K562 (cell line): Measurements from ENCODE around the gene DPP9. TPM values are rescaled to one million over a fixed set of nuclear protein-coding genes. Genes with fewer than 3 reads are reported as not detected.

ENCODE experiments used
- BCL6 ChIP-seq: fragments of 250-450 bp; sonication (Bioruptor Pico); IDR thresholded peaks from 2 replicates; pipeline ENCODE4 v1.4.0; 2020
- CBX1 ChIP-seq: sonication (generic); IDR thresholded peaks from 2 replicates; pipeline ENCODE4 v1.6.1; 2016; ENCODE audit warnings: antibody characterized with exemption, low read depth, mild to moderate bottlenecking
- CBX5 ChIP-seq: IDR thresholded peaks from 2 replicates; pipeline ENCODE4 v1.6.1; 2014; ENCODE audit warnings: low read depth, borderline replicate concordance
- DMBX1 ChIP-seq: fragments of 250-450 bp; sonication (Bioruptor Pico); IDR thresholded peaks from 2 replicates; pipeline ENCODE4 v1.8.0; 2022; ENCODE audit warnings: inconsistent platforms, mild to moderate bottlenecking, moderate library complexity, borderline replicate concordance
- DNMT1 ChIP-seq: fragments of 450-650 bp; IDR thresholded peaks from 2 replicates; pipeline ENCODE4 v1.6.1; 2016; ENCODE audit warnings: antibody characterized with exemption, mild to moderate bottlenecking
- DPF2 ChIP-seq: fragments of 450-650 bp; IDR thresholded peaks from 2 replicates; pipeline ENCODE4 v1.6.1; 2016
- EWSR1 ChIP-seq: fragments of 450-650 bp; IDR thresholded peaks from 2 replicates; pipeline ENCODE4 v1.6.1; 2018; ENCODE audit warnings: borderline replicate concordance, mild to moderate bottlenecking, low read depth, moderate library complexity; ENCODE audit not compliant: partially characterized antibody
- GTF2B ChIP-seq: IDR thresholded peaks from 2 replicates; pipeline ENCODE4 v1.6.1; 2011; ENCODE audit not compliant: insufficient read length; ENCODE audit errors: extremely low read depth
- NR3C1 ChIP-seq: sonication (generic); formaldehyde crosslinking; IDR thresholded peaks from 2 replicates; pipeline ENCODE4 v1.8.1; 2022; ENCODE audit warnings: missing genetic modification reagents
- NUFIP1 ChIP-seq: fragments of 450-650 bp; IDR thresholded peaks from 2 replicates; pipeline ENCODE4 v1.6.1; 2018; ENCODE audit not compliant: partially characterized antibody
- PRDM10 ChIP-seq: fragments of 450-650 bp; IDR thresholded peaks from 2 replicates; pipeline ENCODE4 v1.6.1; 2018; ENCODE audit not compliant: partially characterized antibody
- RBBP5 ChIP-seq: fragments of 200-600 bp; sonication (generic); IDR thresholded peaks from 2 replicates; pipeline ENCODE4 v1.6.1; 2012; ENCODE audit warnings: borderline replicate concordance, mild to moderate bottlenecking, low read length, control low read depth, inconsistent platforms; ENCODE audit not compliant: insufficient read depth, poor library complexity, severe bottlenecking
- RBM22 ChIP-seq: fragments of 200-400 bp; formaldehyde crosslinking; IDR thresholded peaks from 2 replicates; pipeline ENCODE4 v1.6.1; 2018; ENCODE audit warnings: low read length, low read depth; ENCODE audit not compliant: poor library complexity, severe bottlenecking
- SMAD1 ChIP-seq: fragments of 150-350 bp; IDR thresholded peaks from 2 replicates; pipeline ENCODE4 v1.6.1; 2014; ENCODE audit warnings: low read length, low read depth; ENCODE audit not compliant: partially characterized antibody
- SMARCA4 ChIP-seq: fragments of 450-650 bp; IDR thresholded peaks from 2 replicates; pipeline ENCODE4 v1.6.1; 2016
- UBTF ChIP-seq, 2 experiments: IDR thresholded peaks; 2 replicates each; pipeline ENCODE4 v1.6.1; 2012; ENCODE audit warnings: improper control_type of control experiment in 2 of 2, low read depth in 2 of 2, low read length in 2 of 2, borderline replicate concordance in 1 of 2
- ZFP1 ChIP-seq: fragments of 450-650 bp; formaldehyde crosslinking; IDR thresholded peaks from 2 replicates; pipeline ENCODE4 v1.4.0; 2020; ENCODE audit warnings: mild to moderate bottlenecking, mixed read lengths
- ZFP30 ChIP-seq: fragments of 250-450 bp; sonication (Bioruptor Pico); IDR thresholded peaks from 2 replicates; pipeline ENCODE4 v1.8.0; 2022; ENCODE audit warnings: moderate library complexity, mild to moderate bottlenecking, inconsistent platforms, borderline replicate concordance
- ZNF121 ChIP-seq: sonication (generic); formaldehyde crosslinking; conservative IDR thresholded peaks from 2 replicates; pipeline ENCODE4 v1.8.0; 2022; ENCODE audit warnings: missing genetic modification reagents
- ZNF551 ChIP-seq: fragments of 250-450 bp; sonication (Bioruptor Pico); IDR thresholded peaks from 2 replicates; pipeline ENCODE4 v1.5.0; 2021; ENCODE audit warnings: mild to moderate bottlenecking, moderate library complexity
- ZNF644 ChIP-seq: fragments of 200-800 bp; sonication (Bioruptor generic); IDR thresholded peaks from 2 replicates; pipeline ENCODE4 v1.6.1; 2016; ENCODE audit warnings: low read depth, missing genetic modification characterization, missing compliant biosample characterization
- ZNF778 ChIP-seq: fragments of 450-650 bp; formaldehyde crosslinking; IDR thresholded peaks from 2 replicates; pipeline ENCODE4 v1.4.0; 2020; ENCODE audit warnings: mild to moderate bottlenecking, moderate library complexity
- polyA plus RNA-seq, 8 experiments: library from polyadenylated mRNA; depleted of rRNA in 4 of 8; stranded (reverse) in 5 of 8; unstranded in 3 of 8; fragments of >200 nt; fragmentation: Nextera tagmentation in 2 of 8; fragmentation: Illumina TruSeq in 1 of 8; extraction: Ambion mirVana in 2 of 8; extraction: Trizol in 1 of 8; gene quantifications; 2 replicates each; pipeline versions ENCODE4 v1.2.1 to v1.2.3, GENCODE V29; 2011 to 2014; ENCODE audit warnings: inconsistent platforms in 1 of 8, missing spikeins in 1 of 8
- total RNA-seq, 7 experiments: library from RNA; depleted of rRNA in 6 of 7; stranded (reverse); fragments of >200 nt in 6 of 7; fragmentation: Illumina TruSeq in 2 of 7; extraction: Trizol in 2 of 7; gene quantifications; 2 replicates each; pipeline versions ENCODE4 v1.2.1 to v1.2.3, GENCODE V29; 2011 to 2021; ENCODE audit warnings: low replicate concordance in 1 of 7

The DPP9 gene
- total and polyA plus RNA-seq, 9 of the 15 experiments (the other 6 are each of a cell fraction or from before 2014, with no cell fraction given) = 0.90 to 66.7 (median 24.5) TPM

- TF ChIP-seq PRDM10 = peak; percentile 100
- TF ChIP-seq ZNF121 (CRISPR knock-in tag) = no peak
- TF ChIP-seq DMBX1 (CRISPR knock-in tag) = no peak
- no peak for TF ChIP-seq DPF2
- peak; percentile 94 for TF ChIP-seq NUFIP1
- TF ChIP-seq ZNF644 = no peak; the same call in 1 of the 2 replicates
- no peak for TF ChIP-seq ZFP30
- TF ChIP-seq SMAD1 = no peak
- TF ChIP-seq CBX1 = peak; percentile 18; the same call in 1 of the 2 replicates
- no peak for TF ChIP-seq EWSR1
- no peak for TF ChIP-seq SMARCA4
- no peak for TF ChIP-seq DNMT1
- 0 out of 2 replicates have a peak, but pooled peaks have one; percentile 22 for TF ChIP-seq CBX5
- no peak for TF ChIP-seq BCL6 (CRISPR knock-in tag)
- no peak for TF ChIP-seq ZNF551 (CRISPR knock-in tag)
- TF ChIP-seq ZNF778 (CRISPR knock-in tag) = no peak
- no peak for TF ChIP-seq GTF2B
- TF ChIP-seq UBTF (IDR thresholded peaks at IDR 0.05; ENCODE audit: borderline replicate concordance in 1 of 2, low read depth in 2 of 2, low read length in 2 of 2) = peak; percentile 28 to 91; a peak in 2 of 4 replicates
- peak; percentile 72; the same call in 1 of the 2 replicates for TF ChIP-seq NR3C1
- TF ChIP-seq RBM22 = peak; percentile 74
- peak; percentile 100 for TF ChIP-seq RBBP5
- TF ChIP-seq ZFP1 = no peak
These were observed at the start of gene DPP9 (continued) for GRCh38 chr19:4723595-4724514.
